T-helper 2 cell treated with Interferon-gamma antibody and Interleukin-4, amounts not matched to agents 5 μg/mL and 100 μg/mL, for 36 hours (primary cell): ENCODE data around the gene COL26A1.

Experiments used
- DNase-seq: peaks from one replicate; pipeline ENCODE4 v3.0.0; 2021; ENCODE audit warnings: low spot score
- H3K27ac Mint-ChIP-seq: one replicate; pipeline ENCODE4 v1.8.0; 2021; ENCODE audit warnings: mild to moderate bottlenecking, mixed read lengths
- H3K27me3 Mint-ChIP-seq: one replicate; pipeline ENCODE4 v1.8.0; 2021; ENCODE audit warnings: low read depth, mixed read lengths
- H3K36me3 Mint-ChIP-seq: one replicate; pipeline ENCODE4 v1.8.0; 2021; ENCODE audit warnings: low read depth, mixed read lengths
- H3K4me1 Mint-ChIP-seq: one replicate; pipeline ENCODE4 v1.8.0; 2021; ENCODE audit warnings: low read depth, mixed read lengths
- H3K4me3 Mint-ChIP-seq: one replicate; pipeline ENCODE4 v1.8.0; 2022; ENCODE audit warnings: mild to moderate bottlenecking, moderate library complexity, mixed read lengths
- H3K9me3 Mint-ChIP-seq: one replicate; pipeline ENCODE4 v1.8.0; 2021; ENCODE audit warnings: mixed read lengths

COL26A1 gene

DNA sequence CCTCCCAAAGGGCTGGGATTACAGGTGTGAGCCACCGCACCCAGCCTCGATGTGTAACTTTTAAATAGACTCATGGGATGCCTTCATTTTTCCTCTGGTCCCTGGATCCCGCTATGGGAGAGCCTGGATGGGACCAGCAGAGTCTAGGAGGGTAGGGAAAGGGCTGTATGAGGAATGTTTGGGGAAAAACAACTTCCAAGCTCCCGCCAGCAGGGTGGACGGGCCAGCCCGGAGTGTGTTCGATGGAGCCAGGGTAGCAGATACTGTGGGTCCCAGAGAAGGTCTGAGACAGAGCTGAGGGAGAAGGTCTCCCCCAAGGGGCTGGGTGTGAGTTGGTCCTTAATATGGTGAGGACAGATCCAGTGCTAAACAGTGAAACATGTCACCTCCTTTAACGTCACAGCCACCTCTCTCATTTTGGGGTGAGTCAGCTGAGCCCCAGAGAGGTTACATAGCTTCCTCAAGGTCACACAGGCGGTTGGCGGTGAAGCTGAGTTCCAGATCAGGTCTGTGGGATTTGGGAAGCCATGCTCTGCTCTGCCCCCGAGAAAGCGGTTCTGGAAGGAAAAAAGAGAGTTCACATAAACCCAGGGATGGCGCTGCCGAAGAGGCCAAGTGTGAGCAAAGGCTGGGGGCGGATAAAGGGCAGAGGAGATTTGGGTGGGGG lies 200.0 kb downstream of the COL26A1 start:
- H3K27me3 Mint-ChIP-seq, result no peaks in the 10 kb centered on the region
- no peak overlapping the region for H3K4me3 Mint-ChIP-seq
- peaks cover 5% of the 10 kb centered on the region for H3K4me1 Mint-ChIP-seq
- no peaks in the 10 kb centered on the region for H3K9me3 Mint-ChIP-seq
- H3K36me3 Mint-ChIP-seq, result no peaks in the 10 kb centered on the region
- DNase-seq, result no peak
- H3K27ac Mint-ChIP-seq, result no peak overlapping the region

GRCh38 chr7:101563198-101563901 lies 200.7 kb downstream of the COL26A1 start:
- Mint-ChIP-seq H3K36me3 (no peaks in the 10 kb centered on the region), H3K4me1 (peaks cover 5% of the 10 kb centered on the region), H3K27ac (no peak overlapping the region), H3K27me3 (peaks cover 1% of the 10 kb centered on the region), H3K4me3 (no peak overlapping the region), H3K9me3 (no peaks in the 10 kb centered on the region)
- DNase-seq, result no peak

DNA sequence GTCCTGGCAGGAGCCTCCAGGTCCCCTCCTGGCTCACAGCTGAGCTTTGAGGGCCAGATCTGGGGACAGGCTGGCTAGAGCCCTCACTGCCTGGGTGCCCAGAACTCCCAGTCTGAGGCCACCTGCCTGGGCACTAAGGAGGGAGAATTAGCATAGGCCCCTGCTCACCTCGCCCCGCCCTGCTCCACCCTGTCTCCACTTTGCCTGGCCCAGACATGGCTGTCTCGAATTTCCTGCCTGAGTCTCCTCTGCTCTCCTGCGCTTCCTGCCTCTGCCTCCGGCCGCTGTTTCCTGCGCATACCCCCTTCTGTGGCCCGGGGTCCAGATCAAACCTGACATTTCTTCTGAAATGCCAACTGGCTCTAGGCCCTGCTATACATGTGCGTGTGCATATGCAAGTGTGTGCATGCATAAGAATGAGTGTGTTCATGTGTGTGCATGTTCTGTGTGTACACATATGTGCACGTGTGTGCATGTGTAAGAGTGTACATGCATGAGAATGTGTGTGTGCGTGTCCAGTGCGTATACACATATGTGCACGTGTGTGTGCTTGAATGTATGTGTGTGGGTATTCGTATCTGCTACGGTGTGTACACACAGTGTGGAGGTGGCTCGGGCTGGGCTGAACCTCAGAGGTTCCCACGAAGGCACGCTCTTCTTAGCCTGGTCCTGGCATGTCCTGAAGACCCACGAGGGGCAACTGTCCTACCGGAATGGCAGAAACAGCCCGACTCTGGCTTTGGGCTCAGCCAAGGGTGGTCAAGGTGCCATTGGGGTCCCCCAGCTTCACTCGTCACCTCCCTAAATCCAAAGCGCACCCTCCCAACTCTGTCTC lies 201.5 kb downstream of the COL26A1 start:
- no peaks in the 10 kb centered on the region for H3K9me3 Mint-ChIP-seq
- no peak overlapping the region for H3K27ac Mint-ChIP-seq
- H3K4me1 Mint-ChIP-seq, result peaks cover 5% of the 10 kb centered on the region
- DNase-seq, result no peak
- H3K36me3 Mint-ChIP-seq, result no peaks in the 10 kb centered on the region
- no peak overlapping the region for H3K4me3 Mint-ChIP-seq
- peaks cover 5% of the 10 kb centered on the region for H3K27me3 Mint-ChIP-seq

DNA sequence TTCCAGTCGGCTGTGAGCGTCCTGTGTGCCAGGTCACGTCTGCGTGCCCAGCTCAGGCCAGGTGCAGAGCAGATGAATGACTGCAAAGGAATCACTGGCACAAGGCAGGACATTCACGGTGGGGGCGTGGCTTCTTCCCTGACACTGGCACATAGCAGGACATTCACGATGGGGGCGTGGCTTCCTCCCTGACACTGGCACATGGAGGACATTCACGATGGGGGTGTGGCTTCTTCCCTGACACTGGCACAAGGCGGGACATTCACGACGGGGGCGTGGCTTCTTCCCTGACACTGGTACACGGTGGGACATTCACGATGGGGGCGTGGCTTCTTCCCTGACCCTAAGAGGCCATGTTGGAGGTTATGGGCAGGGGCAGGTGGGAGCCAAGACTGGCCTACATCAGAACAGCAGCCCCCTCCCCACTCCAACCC lies 202.1 kb downstream of the COL26A1 start:
- Mint-ChIP-seq H3K4me1 (peaks cover 5% of the 10 kb centered on the region), H3K27me3 (peaks cover 5% of the 10 kb centered on the region), H3K4me3 (no peak overlapping the region), H3K27ac (no peak overlapping the region), H3K9me3 (peaks cover 4% of the 10 kb centered on the region), H3K36me3 (no peaks in the 10 kb centered on the region)
- DNase-seq, result no peak

- H3K27ac Mint-ChIP-seq, result no peak overlapping the region
- no peak for DNase-seq
- H3K9me3 Mint-ChIP-seq, result peaks cover 4% of the 10 kb centered on the region
- H3K36me3 Mint-ChIP-seq, result no peaks in the 10 kb centered on the region
- no peak overlapping the region for H3K4me3 Mint-ChIP-seq
- H3K4me1 Mint-ChIP-seq, result peaks cover 5% of the 10 kb centered on the region
- peaks cover 5% of the 10 kb centered on the region for H3K27me3 Mint-ChIP-seq
Measured at GRCh38 chr7:101565601-101566209, 203.0 kb downstream of the COL26A1 start.

GRCh38 chr7:101567230-101567629 lies 204.6 kb downstream of the COL26A1 start:
- Mint-ChIP-seq H3K27ac (no peak overlapping the region), H3K36me3 (no peaks in the 10 kb centered on the region), H3K4me1 (peaks cover 5% of the 10 kb centered on the region), H3K27me3 (peaks cover 5% of the 10 kb centered on the region), H3K9me3 (peaks cover 4% of the 10 kb centered on the region), H3K4me3 (no peak overlapping the region)
- DNase-seq, result no peak

DNA sequence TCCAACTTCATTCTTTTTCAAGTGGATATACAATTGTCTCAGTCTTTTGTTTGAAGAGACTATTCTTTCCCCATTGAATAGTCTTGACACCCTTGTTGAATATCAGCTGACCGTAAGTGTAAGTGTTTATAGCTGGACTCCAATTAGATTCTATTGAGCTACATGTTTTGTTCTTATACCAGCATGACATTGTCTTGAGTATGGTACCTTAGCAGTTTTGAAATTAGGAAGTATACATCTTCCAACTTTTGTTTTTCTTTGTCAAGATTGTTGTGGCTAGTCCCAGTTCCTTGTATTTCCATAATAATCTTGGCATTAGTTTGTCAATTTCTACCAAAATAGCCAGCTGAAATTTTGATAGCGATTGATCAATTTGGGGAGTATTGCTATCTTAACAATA lies 209.5 kb downstream of the COL26A1 start:
- H3K36me3 Mint-ChIP-seq, result no peaks in the 10 kb centered on the region
- H3K9me3 Mint-ChIP-seq, result peaks cover 4% of the 10 kb centered on the region

GRCh38 chr7:101575168-101575567 lies 212.5 kb downstream of the COL26A1 start:
- Mint-ChIP-seq H3K9me3 (no peaks in the 10 kb centered on the region), H3K27me3 (peaks cover 5% of the 10 kb centered on the region), H3K27ac (no peak overlapping the region), H3K36me3 (no peaks in the 10 kb centered on the region), H3K4me3 (no peak overlapping the region), H3K4me1 (no peaks in the 10 kb centered on the region)
- no peak for DNase-seq

More for the DNA sequence above, 209.5 kb downstream of the COL26A1 start:
- Mint-ChIP-seq H3K27ac (no peak overlapping the region), H3K27me3 (peaks cover 8% of the 10 kb centered on the region), H3K4me1 (no peaks in the 10 kb centered on the region), H3K4me3 (no peak overlapping the region)
- no peak for DNase-seq

- no peaks in the 10 kb centered on the region for H3K9me3 Mint-ChIP-seq
- H3K4me3 Mint-ChIP-seq, result no peak overlapping the region
- H3K27me3 Mint-ChIP-seq, result peaks cover 5% of the 10 kb centered on the region
- DNase-seq, result no peak
- no peak overlapping the region for H3K27ac Mint-ChIP-seq
- H3K4me1 Mint-ChIP-seq, result no peaks in the 10 kb centered on the region
- no peaks in the 10 kb centered on the region for H3K36me3 Mint-ChIP-seq
Measured at GRCh38 chr7:101575721-101576120, 213.0 kb downstream of the COL26A1 start.

DNA sequence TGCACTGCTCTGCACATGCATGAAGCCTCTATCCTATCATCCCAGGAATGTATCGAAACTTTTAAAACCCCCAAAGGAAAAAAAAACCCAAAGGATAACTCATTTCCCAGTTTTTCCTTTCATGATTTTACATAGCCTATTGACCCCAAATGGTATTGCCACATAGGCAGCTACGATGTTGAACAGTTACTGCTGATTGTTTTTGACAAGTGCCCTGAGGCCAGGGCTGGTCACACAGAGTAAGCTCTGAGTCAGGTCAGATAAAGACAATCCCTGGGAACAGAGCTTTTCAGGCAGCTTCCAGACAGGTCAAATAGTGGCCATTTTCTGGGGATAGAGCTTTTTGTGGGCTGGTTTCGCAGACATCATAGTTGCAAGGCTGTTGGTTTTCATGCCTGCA lies 214.3 kb downstream of the COL26A1 start:
- no peak overlapping the region for H3K27ac Mint-ChIP-seq
- no peak for DNase-seq
- H3K27me3 Mint-ChIP-seq, result peaks cover 5% of the 10 kb centered on the region
- H3K4me1 Mint-ChIP-seq, result no peaks in the 10 kb centered on the region
- H3K4me3 Mint-ChIP-seq, result no peak overlapping the region
- H3K36me3 Mint-ChIP-seq, result no peaks in the 10 kb centered on the region
- no peaks in the 10 kb centered on the region for H3K9me3 Mint-ChIP-seq

- no peak for DNase-seq
- H3K36me3 Mint-ChIP-seq, result no peaks in the 10 kb centered on the region
- H3K27ac Mint-ChIP-seq, result no peak overlapping the region
- H3K4me3 Mint-ChIP-seq, result no peak overlapping the region
- peaks cover 5% of the 10 kb centered on the region for H3K27me3 Mint-ChIP-seq
- no peaks in the 10 kb centered on the region for H3K4me1 Mint-ChIP-seq
- H3K9me3 Mint-ChIP-seq, result no peaks in the 10 kb centered on the region
Measured at GRCh38 chr7:101578552-101578951, 215.9 kb downstream of the COL26A1 start.

- DNase-seq, result no peak
- H3K4me3 Mint-ChIP-seq, result no peak overlapping the region
- H3K4me1 Mint-ChIP-seq, result no peaks in the 10 kb centered on the region
- no peaks in the 10 kb centered on the region for H3K9me3 Mint-ChIP-seq
- peaks cover 2% of the 10 kb centered on the region for H3K27me3 Mint-ChIP-seq
- no peaks in the 10 kb centered on the region for H3K36me3 Mint-ChIP-seq
- H3K27ac Mint-ChIP-seq, result no peak overlapping the region
Measured at GRCh38 chr7:101580596-101580995, 217.9 kb downstream of the COL26A1 start.

- H3K27ac Mint-ChIP-seq, result no peak overlapping the region
- H3K27me3 Mint-ChIP-seq, result peaks cover 2% of the 10 kb centered on the region
- H3K4me3 Mint-ChIP-seq, result no peak overlapping the region
- DNase-seq, result no peak
- H3K36me3 Mint-ChIP-seq, result no peaks in the 10 kb centered on the region
- no peaks in the 10 kb centered on the region for H3K9me3 Mint-ChIP-seq
- H3K4me1 Mint-ChIP-seq, result no peaks in the 10 kb centered on the region
Measured at GRCh38 chr7:101581891-101582290, 219.2 kb downstream of the COL26A1 start.

- Mint-ChIP-seq H3K27me3 (peaks cover 2% of the 10 kb centered on the region), H3K9me3 (no peaks in the 10 kb centered on the region), H3K4me1 (peaks cover 4% of the 10 kb centered on the region), H3K36me3 (no peaks in the 10 kb centered on the region), H3K27ac (no peak overlapping the region), H3K4me3 (no peak overlapping the region)
- DNase-seq, result no peak
Measured at GRCh38 chr7:101582971-101583370, 220.3 kb downstream of the COL26A1 start.
